Spleen (tissue), 7 donors: ENCODE measurements around the gene PNPLA3.

Source experiments
- POLR2A ChIP-seq, 3 donors: fragments of 450-650 bp; IDR thresholded peaks; one replicate each; pipeline ENCODE4 v1.5.1; 2017; ENCODE audit warnings: antibody characterized with exemption in 3 of 3, mild to moderate bottlenecking in 1 of 3
- TF ChIP-seq, protein P1 (sequence below), 11 experiments: fragments of 200-600 bp in 7 of 11; fragments of 450-650 bp in 4 of 11; sonication (generic) in 4 of 11; IDR thresholded peaks in 8 of 11; conservative IDR thresholded peaks in 3 of 11; 1 replicate in 7 of 11; 2 replicates in 4 of 11; pipeline versions ENCODE4 v1.4.0 to v1.8.0; 2016 to 2021; ENCODE audit warnings: antibody characterized with exemption in 11 of 11, inconsistent platforms in 4 of 11, mild to moderate bottlenecking in 1 of 11
- donor health status: DM: no; HTN: no; CAD: no; lungs with moderate emphysema.
- donor health status: DM: no; HTN: no; CAD: no.
- donor health status: DM: no; HTN: no; CAD: no.

DNA sequence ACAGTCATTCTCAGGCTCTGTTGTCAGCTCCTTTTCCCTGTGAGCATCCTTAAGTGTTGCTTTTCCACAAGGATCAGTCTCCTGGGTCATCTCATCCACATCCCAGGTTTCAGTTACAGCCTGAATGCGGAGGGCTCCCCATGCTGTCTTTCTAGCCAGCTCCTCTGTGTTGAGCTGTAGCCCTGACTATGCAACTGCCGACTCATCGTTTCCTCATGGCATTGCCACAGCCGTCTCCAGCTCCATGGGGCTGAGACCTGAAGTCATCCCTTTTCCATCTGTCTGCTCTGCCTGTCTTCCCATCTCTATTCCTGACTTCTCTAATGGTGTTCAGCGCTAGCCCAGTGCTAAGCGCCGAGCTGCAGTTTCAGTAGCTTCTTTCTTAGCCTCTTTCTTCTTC, 43.5 kb downstream of the PNPLA3 start:
- TF ChIP-seq, protein P1, sequence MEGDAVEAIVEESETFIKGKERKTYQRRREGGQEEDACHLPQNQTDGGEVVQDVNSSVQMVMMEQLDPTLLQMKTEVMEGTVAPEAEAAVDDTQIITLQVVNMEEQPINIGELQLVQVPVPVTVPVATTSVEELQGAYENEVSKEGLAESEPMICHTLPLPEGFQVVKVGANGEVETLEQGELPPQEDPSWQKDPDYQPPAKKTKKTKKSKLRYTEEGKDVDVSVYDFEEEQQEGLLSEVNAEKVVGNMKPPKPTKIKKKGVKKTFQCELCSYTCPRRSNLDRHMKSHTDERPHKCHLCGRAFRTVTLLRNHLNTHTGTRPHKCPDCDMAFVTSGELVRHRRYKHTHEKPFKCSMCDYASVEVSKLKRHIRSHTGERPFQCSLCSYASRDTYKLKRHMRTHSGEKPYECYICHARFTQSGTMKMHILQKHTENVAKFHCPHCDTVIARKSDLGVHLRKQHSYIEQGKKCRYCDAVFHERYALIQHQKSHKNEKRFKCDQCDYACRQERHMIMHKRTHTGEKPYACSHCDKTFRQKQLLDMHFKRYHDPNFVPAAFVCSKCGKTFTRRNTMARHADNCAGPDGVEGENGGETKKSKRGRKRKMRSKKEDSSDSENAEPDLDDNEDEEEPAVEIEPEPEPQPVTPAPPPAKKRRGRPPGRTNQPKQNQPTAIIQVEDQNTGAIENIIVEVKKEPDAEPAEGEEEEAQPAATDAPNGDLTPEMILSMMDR (IDR thresholded peaks at IDR 0.05 in 8 of 11, conservative IDR thresholded peaks at IDR 0.05 in 3 of 11) = no peak
- no peak for TF ChIP-seq POLR2A (IDR thresholded peaks at IDR 0.05)
